ENCODE data around the gene EDA. TPM values are rescaled to one million over a fixed set of nuclear protein-coding genes. Genes with fewer than 3 reads are reported as not detected.

The EDA gene
- total and polyA plus RNA-seq, 10 of the 15 experiments (the other 5 are each of a cell fraction or from before 2014, with no cell fraction given), result 0.06 TPM; not detected in 9

GRCh38 chrX:69996113-69996468 lies 380.2 kb downstream of the EDA start:
- Histone ChIP-seq H3K4me2 (ENCODE audit: control insufficient read depth, insufficient read depth) (no peak overlapping the region), H3K9ac (ENCODE audit: control insufficient read depth, insufficient read depth, low read length) (no peak overlapping the region), H3K36me3 (ENCODE audit: control insufficient read depth in 2 of 2, insufficient read depth in 2 of 2, low read length in 1 of 2) (no peaks in the 10 kb centered on the region), H3K4me3 (no peak overlapping the region), H3K27ac (ENCODE audit: control insufficient read depth, insufficient read depth) (no peak overlapping the region), H3K27me3 (replicated peaks in 1 of 2; ENCODE audit: control insufficient read depth in 2 of 2, insufficient read depth in 2 of 2, low read length in 1 of 2) (no peaks in the 10 kb centered on the region), H4K20me1 (ENCODE audit: control insufficient read depth, insufficient read depth) (no peaks in the 10 kb centered on the region), H3K79me2 (ENCODE audit: control insufficient read depth, insufficient read depth, low read length) (no peaks in the 10 kb centered on the region), H2AFZ (ENCODE audit: control insufficient read depth, low read depth, low read length) (no peak overlapping the region), H3K4me1 (ENCODE audit: control insufficient read depth, insufficient read depth, low read length) (no peaks in the 10 kb centered on the region), H3K9me3 (replicated peaks; ENCODE audit: control insufficient read depth, insufficient read depth, low read length) (no peaks in the 10 kb centered on the region)
- ATAC-seq (no peak), FAIRE-seq (no peak), DNase-seq (ENCODE audit: low read depth, low spot score) (no peak)
- intact Hi-C loops (cut with micrococcal nuclease; ENCODE audit: unreplicated experiment), result no loop called here
- TF ChIP-seq NFIC (IDR thresholded peaks at IDR 0.05; ENCODE audit: low read depth, low read length) (no peak), CBFB (IDR thresholded peaks at IDR 0.05; ENCODE audit: low read depth) (no peak), KAT2A (conservative IDR thresholded peaks at IDR 0.05; ENCODE audit: control insufficient read depth, low read depth, low read length) (no peak), WRNIP1 (IDR thresholded peaks at IDR 0.05; ENCODE audit: borderline replicate concordance, low read depth, low read length) (no peak), ZNF24 (IDR thresholded peaks at IDR 0.05) (no peak), MEF2A (IDR thresholded peaks at IDR 0.05; ENCODE audit: insufficient read depth, low read depth, low read length) (no peak), GABPA (IDR thresholded peaks at IDR 0.05; ENCODE audit: low read depth) (no peak), KLF5 (IDR thresholded peaks at IDR 0.05; ENCODE audit: partially characterized antibody) (no peak), CTCF (IDR thresholded peaks at IDR 0.05 in 2 of 3, conservative IDR thresholded peaks at IDR 0.05 in 1 of 3; ENCODE audit: control insufficient read depth in 2 of 3, extremely low read depth in 1 of 3, insufficient read depth in 1 of 3, low read depth in 3 of 3, low read length in 3 of 3) (no peak), CBX5 (IDR thresholded peaks at IDR 0.05; ENCODE audit: low read depth) (no peak), HSF1 (IDR thresholded peaks at IDR 0.05; ENCODE audit: low read depth, low read length) (no peak), EP300 (IDR thresholded peaks at IDR 0.05; ENCODE audit: borderline replicate concordance in 1 of 2, control insufficient read depth in 1 of 2, low read depth in 2 of 2, low read length in 2 of 2) (no peak), FOS (IDR thresholded peaks at IDR 0.05; ENCODE audit: borderline replicate concordance, extremely low read depth, insufficient read length) (no peak), PAX5 (IDR thresholded peaks at IDR 0.05; ENCODE audit: borderline replicate concordance, low read depth, low read length) (no peak), NR2C1 (IDR thresholded peaks at IDR 0.05) (no peak), KDM1A (IDR thresholded peaks at IDR 0.05; ENCODE audit: borderline replicate concordance) (no peak)
- TF ChIP-seq, protein P1, sequence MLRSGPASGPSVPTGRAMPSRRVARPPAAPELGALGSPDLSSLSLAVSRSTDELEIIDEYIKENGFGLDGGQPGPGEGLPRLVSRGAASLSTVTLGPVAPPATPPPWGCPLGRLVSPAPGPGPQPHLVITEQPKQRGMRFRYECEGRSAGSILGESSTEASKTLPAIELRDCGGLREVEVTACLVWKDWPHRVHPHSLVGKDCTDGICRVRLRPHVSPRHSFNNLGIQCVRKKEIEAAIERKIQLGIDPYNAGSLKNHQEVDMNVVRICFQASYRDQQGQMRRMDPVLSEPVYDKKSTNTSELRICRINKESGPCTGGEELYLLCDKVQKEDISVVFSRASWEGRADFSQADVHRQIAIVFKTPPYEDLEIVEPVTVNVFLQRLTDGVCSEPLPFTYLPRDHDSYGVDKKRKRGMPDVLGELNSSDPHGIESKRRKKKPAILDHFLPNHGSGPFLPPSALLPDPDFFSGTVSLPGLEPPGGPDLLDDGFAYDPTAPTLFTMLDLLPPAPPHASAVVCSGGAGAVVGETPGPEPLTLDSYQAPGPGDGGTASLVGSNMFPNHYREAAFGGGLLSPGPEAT (IDR thresholded peaks at IDR 0.05; ENCODE audit: low read depth), result no peak
- TF ChIP-seq, protein P2, sequence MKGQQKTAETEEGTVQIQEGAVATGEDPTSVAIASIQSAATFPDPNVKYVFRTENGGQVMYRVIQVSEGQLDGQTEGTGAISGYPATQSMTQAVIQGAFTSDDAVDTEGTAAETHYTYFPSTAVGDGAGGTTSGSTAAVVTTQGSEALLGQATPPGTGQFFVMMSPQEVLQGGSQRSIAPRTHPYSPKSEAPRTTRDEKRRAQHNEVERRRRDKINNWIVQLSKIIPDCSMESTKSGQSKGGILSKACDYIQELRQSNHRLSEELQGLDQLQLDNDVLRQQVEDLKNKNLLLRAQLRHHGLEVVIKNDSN (IDR thresholded peaks at IDR 0.05; ENCODE audit: borderline replicate concordance, extremely low read length, insufficient read depth, low read depth, low read length), result no peak
- BruUV-seq (replicated peaks), result no TSS peak
- ChIA-PET CTCF (no interaction called here), POLR2A (no interaction called here), SMC1A (ENCODE audit: uncharacterized antibody, unreplicated experiment) (no interaction called here), RAD21 (ENCODE audit: unreplicated experiment) (no interaction called here)
- in situ Hi-C loops (cut with MboI), result no loop called here
